T-helper 1 cell treated with Interleukin-12 subunit alpha and Interleukin-12 subunit beta and Interleukin-4 antibody, amounts not matched to agents 30 μg/mL and 1 μg/mL, for 36 hours (primary cell): ENCODE results near the gene SGSM1.

Source experiments
- H3K27ac Mint-ChIP-seq: one replicate; pipeline ENCODE4 v1.8.0; 2021; ENCODE audit warnings: mild to moderate bottlenecking, mixed read lengths
- H3K27me3 Mint-ChIP-seq: one replicate; pipeline ENCODE4 v1.8.0; 2021; ENCODE audit warnings: low read depth, mixed read lengths
- H3K36me3 Mint-ChIP-seq: one replicate; pipeline ENCODE4 v1.8.0; 2021; ENCODE audit warnings: low read depth, mixed read lengths
- H3K4me1 Mint-ChIP-seq: one replicate; pipeline ENCODE4 v1.8.0; 2021; ENCODE audit warnings: low read depth, mixed read lengths
- H3K4me3 Mint-ChIP-seq: one replicate; pipeline ENCODE4 v1.8.0; 2021; ENCODE audit warnings: mild to moderate bottlenecking, moderate library complexity, mixed read lengths
- H3K9me3 Mint-ChIP-seq: one replicate; pipeline ENCODE4 v1.8.0; 2021; ENCODE audit warnings: mixed read lengths

Gene SGSM1

DNA sequence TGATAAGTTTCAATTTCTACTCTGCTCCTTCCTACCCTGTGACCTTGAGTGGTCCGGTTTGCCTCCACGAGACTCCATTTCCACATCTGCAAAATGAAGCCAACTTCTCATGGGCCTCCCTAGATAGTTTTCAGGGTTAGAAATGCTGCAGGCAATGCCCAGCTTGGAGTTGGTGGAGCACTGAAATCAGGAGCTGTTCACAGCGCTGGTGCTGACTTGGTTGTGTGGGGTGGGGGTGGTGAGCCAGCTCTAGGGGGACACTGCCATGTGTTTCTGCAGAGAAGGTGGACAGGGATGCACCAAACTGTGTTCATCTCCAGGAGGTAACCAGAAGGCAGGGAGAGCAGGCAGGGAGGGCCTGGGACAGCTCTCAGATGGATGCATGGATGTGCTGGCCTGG is 37.0 kb downstream of the SGSM1 start:
- Mint-ChIP-seq H3K27ac (no peak overlapping the region), H3K4me1 (peaks cover 8% of the 10 kb centered on the region)

DNA sequence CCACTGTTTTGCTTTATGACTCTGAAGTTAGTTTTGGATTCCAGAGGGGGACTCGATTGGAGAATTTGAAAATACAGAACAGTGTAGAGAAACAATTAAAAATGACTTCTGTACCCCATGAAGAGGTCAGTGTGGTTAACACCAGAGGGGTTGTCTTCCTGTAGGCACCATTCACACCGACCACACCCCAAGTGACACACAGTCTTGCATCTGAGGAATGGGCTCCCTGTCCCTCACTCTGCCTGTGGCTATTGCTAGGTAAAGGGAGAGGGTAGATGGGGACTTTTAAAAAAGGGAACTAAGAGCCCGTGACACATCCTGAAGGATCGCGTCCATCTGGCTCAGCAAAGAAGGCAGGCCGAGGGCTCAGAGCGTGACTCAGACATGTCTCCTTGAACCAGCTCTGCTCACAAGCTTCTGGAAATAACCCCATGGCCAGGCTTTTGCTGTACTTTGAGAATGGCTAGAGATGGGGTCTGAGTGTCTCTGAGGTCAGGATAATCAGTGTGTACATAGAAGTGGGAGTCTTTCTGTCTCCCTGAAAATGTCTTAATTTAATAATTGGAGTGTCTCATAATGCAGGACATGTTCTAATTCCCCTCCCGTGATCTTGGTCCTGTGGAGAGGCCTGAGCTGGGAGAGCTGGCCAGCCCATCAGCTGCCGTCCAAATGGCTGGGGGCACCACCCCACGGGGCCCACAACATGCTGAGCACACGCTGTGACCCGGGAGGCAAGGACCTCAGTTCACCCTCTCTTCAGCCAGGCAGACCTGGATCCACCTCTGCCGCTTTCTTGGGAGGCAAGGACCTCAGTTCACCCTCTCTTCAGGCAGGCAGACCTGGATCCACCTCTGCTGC is 39.3 kb downstream of the SGSM1 start:
- no peaks in the 10 kb centered on the region for H3K9me3 Mint-ChIP-seq
- H3K36me3 Mint-ChIP-seq = no peaks in the 10 kb centered on the region
- H3K27ac Mint-ChIP-seq = no peak overlapping the region
- H3K4me3 Mint-ChIP-seq = no peak overlapping the region
- peaks cover 8% of the 10 kb centered on the region for H3K4me1 Mint-ChIP-seq
- H3K27me3 Mint-ChIP-seq = peaks cover 7% of the 10 kb centered on the region

More for the DNA sequence above, 37.0 kb downstream of the SGSM1 start:
- H3K4me3 Mint-ChIP-seq = no peak overlapping the region
- no peaks in the 10 kb centered on the region for H3K9me3 Mint-ChIP-seq
- peaks cover 7% of the 10 kb centered on the region for H3K27me3 Mint-ChIP-seq
- no peaks in the 10 kb centered on the region for H3K36me3 Mint-ChIP-seq

DNA sequence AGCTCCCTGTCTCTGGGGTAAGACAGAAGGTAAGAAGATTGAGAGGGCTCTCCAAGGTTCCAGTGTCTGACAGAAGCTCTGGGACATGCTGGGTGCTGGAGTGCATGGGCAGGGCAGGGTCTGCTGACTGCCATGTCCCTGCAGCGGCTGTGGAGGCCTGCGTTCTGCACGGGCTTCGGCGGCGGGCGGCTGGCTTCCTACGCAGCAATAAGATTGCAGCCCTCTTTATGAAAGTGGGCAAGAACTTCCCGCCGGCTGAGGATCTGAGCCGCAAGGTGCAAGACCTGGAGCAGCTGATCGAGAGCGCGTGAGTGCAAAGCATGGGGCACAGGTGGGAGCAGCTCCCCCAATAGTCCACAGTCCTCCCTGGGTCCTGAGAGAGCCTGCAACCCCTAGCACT is 41.5 kb downstream of the SGSM1 start:
- Mint-ChIP-seq H3K36me3 (no peaks in the 10 kb centered on the region), H3K9me3 (no peaks in the 10 kb centered on the region), H3K27ac (no peak overlapping the region), H3K4me1 (peaks cover 11% of the 10 kb centered on the region), H3K27me3 (peaks cover 2% of the 10 kb centered on the region), H3K4me3 (no peak overlapping the region)

DNA sequence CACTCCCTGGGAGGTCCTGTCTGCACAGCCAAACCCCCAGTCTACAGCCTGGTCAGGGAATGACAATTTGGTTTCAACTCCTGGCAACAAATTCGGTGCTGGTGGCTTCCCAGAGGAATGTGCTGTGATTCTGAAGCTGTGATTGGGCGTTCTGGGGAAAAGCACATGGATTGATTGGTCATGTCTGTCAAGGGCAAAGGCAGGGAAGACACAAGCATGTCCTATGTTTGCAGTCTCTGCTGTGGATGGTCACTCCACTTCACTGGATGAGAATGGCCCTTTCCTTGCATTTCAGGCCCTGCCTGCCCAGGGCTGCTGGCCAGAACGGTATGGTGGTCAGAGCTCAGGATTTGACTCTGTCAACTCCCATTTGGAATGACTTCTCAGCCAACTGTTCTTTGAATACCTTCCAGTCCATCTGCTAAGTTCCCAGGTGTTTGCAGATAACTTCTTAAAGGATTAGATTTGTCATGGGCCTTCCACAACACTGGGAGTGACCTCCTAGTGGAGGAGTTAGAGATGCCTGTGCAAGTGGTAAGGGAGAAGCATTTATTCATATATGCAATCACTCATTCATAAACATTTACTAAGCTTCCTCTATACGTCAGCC is 42.7 kb downstream of the SGSM1 start:
- Mint-ChIP-seq H3K9me3 (no peaks in the 10 kb centered on the region), H3K27me3 (peaks cover 2% of the 10 kb centered on the region), H3K4me1 (peaks cover 11% of the 10 kb centered on the region), H3K27ac (no peak overlapping the region), H3K36me3 (no peaks in the 10 kb centered on the region), H3K4me3 (no peak overlapping the region)

DNA sequence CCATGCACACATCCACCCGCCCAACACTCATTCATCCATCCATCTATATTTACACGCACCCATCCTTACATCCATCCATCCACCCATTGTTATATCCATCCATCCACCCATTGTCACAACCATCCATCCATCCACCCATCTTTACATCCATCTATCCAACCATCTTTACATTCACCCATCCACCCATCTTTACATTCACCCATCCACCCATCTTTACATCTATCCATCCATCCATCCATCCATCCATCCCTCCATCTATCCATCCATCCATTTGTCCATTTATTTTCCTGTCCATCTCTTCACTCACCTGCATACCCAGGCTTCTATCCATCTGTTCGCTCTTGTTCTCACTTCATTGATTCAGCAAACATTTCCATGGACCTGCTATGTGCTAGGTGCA is 49.8 kb downstream of the SGSM1 start:
- no peaks in the 10 kb centered on the region for H3K4me1 Mint-ChIP-seq
- no peaks in the 10 kb centered on the region for H3K27me3 Mint-ChIP-seq
- no peaks in the 10 kb centered on the region for H3K9me3 Mint-ChIP-seq
- H3K36me3 Mint-ChIP-seq = no peaks in the 10 kb centered on the region
- H3K4me3 Mint-ChIP-seq = no peak overlapping the region
- H3K27ac Mint-ChIP-seq = no peak overlapping the region

DNA sequence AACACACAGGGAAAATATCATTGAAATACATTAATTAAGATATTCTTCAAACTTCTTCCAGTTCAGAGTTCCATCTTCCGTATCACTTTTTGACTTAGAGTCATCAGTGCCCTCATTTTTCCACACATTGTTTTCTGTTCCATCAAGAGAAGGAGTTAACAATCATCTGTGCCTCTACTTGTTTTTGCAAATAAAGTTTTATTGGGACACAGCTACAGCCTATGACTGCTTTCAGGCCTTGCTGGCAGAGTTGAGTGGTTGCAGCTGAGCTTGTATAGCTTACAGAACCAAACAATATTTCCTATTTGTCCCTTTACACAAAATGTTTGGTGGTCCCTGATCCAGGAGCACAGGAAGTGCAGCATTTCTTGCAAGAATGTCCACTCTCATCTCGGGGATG is 51.6 kb downstream of the SGSM1 start:
- H3K4me1 Mint-ChIP-seq = no peaks in the 10 kb centered on the region
- H3K4me3 Mint-ChIP-seq = no peak overlapping the region
- H3K27me3 Mint-ChIP-seq = no peaks in the 10 kb centered on the region
- H3K36me3 Mint-ChIP-seq = no peaks in the 10 kb centered on the region
- no peaks in the 10 kb centered on the region for H3K9me3 Mint-ChIP-seq
- no peak overlapping the region for H3K27ac Mint-ChIP-seq

DNA sequence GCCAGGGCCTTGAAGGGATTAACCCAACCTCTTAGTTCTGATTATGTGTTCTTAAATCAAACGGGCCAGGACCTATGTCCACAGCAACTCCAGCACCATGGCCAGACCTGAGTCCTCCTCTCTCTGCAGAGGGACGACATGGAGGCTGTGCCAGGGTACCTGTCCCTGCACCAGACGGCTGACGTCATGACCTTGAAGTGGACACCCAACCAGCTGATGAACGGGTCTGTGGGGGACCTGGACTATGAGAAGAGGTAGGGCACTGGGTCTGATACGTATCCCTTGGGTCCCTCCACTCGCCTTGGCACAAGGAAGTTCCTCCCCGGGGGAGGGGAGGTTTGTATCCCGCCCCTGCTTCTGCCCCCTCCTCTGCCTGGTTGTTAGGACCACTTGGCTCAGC is 53.6 kb downstream of the SGSM1 start:
- H3K4me1 Mint-ChIP-seq = no peaks in the 10 kb centered on the region
- no peaks in the 10 kb centered on the region for H3K9me3 Mint-ChIP-seq
- H3K36me3 Mint-ChIP-seq = no peaks in the 10 kb centered on the region
- H3K27me3 Mint-ChIP-seq = no peaks in the 10 kb centered on the region
- no peak overlapping the region for H3K27ac Mint-ChIP-seq
- H3K4me3 Mint-ChIP-seq = no peak overlapping the region

DNA sequence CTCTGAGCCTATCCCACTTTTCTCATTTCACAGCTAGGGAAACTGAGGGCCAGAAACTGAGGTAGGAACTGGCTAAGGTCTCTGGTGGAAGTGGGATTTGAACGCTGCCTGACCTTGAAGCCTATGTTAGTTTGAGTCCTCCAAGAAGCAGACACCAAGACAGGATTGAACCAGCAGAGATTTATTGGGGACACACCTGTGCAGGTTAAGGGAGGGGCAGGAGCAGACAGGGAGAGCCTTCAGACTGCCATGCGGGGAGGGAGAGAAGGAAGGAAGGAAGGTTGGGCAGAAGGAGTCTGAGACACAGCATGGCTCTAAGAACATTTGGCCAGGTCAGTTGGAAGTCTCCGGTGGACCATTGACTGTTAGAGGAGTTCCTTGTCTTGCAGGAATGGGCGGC is 59.5 kb downstream of the SGSM1 start:
- H3K9me3 Mint-ChIP-seq = no peaks in the 10 kb centered on the region
- no peak overlapping the region for H3K4me3 Mint-ChIP-seq
- H3K36me3 Mint-ChIP-seq = no peaks in the 10 kb centered on the region
- H3K27ac Mint-ChIP-seq = no peak overlapping the region
- H3K4me1 Mint-ChIP-seq = no peaks in the 10 kb centered on the region
- no peaks in the 10 kb centered on the region for H3K27me3 Mint-ChIP-seq

DNA sequence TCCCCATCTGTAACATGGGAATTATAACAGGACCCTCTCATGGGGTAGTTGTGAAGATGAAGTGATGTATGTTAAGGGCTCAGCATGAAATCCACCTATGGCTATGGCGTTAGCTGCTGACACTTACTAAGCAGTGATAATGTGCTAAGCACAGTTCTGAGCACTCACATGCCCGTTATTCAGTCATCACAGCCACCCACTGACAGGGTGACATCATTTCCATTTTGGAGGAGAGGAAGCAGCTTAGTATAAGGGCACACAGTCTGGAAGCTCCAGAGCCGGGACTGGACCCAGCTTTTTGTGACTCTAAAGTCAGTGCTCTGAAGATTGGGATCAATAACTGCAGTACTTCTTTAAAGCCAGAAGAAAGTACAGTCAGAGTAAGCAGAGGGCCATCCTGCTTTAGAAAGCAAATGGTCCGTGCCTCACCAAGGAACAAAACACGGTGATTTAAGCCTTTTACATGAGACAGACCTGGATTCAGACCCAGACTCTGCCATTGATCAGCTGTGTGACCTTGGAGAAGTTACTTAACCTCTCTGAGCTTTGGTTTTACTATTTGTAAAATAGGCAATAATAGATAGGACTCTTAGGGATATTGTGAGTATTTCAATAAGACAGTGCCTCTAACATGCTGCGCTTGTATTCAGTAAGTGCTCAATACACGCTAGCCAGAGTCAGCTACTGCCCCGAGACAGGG is 61.5 kb downstream of the SGSM1 start:
- Mint-ChIP-seq H3K4me3 (no peak overlapping the region), H3K27ac (no peak overlapping the region)

DNA sequence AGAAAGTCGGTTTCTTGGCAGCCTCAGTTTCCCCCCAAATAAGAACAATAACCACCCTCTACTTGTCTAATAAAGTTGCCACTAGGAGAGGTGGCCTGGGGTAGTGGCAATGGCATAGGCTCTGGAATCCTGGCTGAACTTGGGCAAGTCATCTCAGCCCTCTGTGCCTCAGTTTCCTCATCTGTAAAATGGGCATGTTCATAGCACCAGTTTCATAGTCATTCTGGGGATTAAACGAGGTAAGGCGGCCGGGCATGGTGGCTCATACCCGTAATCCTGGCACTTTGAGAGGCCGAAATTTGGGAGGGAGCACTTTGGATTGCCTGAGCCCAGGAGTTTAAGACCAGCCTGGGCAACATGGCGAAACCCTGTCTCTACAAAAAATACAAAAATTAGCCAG is 63.0 kb downstream of the SGSM1 start:
- Mint-ChIP-seq H3K36me3 (no peaks in the 10 kb centered on the region), H3K9me3 (no peaks in the 10 kb centered on the region), H3K4me3 (no peak overlapping the region)

More for the DNA sequence above, 61.5 kb downstream of the SGSM1 start:
- no peaks in the 10 kb centered on the region for H3K4me1 Mint-ChIP-seq
- H3K36me3 Mint-ChIP-seq = no peaks in the 10 kb centered on the region
- H3K9me3 Mint-ChIP-seq = no peaks in the 10 kb centered on the region
- no peaks in the 10 kb centered on the region for H3K27me3 Mint-ChIP-seq

DNA sequence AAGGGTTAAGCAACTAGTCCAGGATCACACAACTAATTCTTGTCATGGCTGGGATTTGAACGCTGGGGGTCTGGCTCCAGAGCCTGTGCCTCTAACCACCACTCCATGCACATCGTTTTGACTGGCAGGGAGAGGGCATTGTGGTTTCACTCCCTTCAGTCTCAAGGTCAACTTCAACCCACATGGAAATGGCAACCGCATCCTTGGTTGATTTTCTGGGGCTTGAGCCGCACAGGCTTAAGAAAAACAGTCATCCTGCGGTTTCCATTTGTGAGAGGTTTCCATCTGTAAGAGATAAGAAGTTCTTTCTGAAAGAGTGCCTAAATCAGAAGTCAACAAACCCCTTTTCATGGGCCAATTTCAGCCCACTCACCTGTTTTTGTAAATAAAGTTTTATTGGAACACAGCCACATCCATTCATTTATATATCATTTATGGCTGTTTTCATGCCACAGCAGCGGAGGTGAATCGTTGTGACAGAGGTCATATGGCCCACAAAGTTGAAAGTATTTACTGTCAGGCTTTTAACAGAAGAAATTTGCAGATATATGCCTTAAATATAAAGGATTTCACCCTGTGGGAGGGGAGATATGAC is 65.7 kb downstream of the SGSM1 start:
- Mint-ChIP-seq H3K9me3 (no peaks in the 10 kb centered on the region), H3K4me3 (no peak overlapping the region), H3K27ac (no peak overlapping the region)

More for the DNA sequence above, 63.0 kb downstream of the SGSM1 start:
- Mint-ChIP-seq H3K27me3 (no peaks in the 10 kb centered on the region), H3K4me1 (no peaks in the 10 kb centered on the region), H3K27ac (no peak overlapping the region)

DNA sequence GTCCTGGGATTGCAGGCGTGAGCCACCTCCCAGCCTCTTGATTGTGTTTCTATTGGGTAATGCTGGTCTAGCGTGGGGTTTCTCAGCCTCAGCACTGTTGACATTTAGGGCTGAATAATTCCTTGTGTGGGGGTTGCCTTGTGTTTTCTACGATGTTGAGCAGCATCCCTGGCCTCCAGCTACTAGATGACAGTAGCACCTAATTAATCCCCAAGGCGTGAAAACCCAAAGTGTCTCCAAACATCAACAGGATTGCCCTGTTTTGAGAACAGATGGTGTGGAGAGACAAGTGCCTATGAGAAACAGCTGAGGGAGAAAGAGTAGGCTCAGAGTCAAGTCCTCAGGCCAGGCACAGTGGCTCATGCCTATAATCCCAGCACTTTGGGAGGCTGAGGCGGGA is 67.2 kb downstream of the SGSM1 start:
- no peaks in the 10 kb centered on the region for H3K27me3 Mint-ChIP-seq
- no peaks in the 10 kb centered on the region for H3K9me3 Mint-ChIP-seq
- no peak overlapping the region for H3K27ac Mint-ChIP-seq
- no peaks in the 10 kb centered on the region for H3K36me3 Mint-ChIP-seq
- H3K4me1 Mint-ChIP-seq = no peaks in the 10 kb centered on the region
- no peak overlapping the region for H3K4me3 Mint-ChIP-seq

More for the DNA sequence above, 65.7 kb downstream of the SGSM1 start:
- Mint-ChIP-seq H3K27me3 (no peaks in the 10 kb centered on the region), H3K36me3 (no peaks in the 10 kb centered on the region), H3K4me1 (no peaks in the 10 kb centered on the region)

DNA sequence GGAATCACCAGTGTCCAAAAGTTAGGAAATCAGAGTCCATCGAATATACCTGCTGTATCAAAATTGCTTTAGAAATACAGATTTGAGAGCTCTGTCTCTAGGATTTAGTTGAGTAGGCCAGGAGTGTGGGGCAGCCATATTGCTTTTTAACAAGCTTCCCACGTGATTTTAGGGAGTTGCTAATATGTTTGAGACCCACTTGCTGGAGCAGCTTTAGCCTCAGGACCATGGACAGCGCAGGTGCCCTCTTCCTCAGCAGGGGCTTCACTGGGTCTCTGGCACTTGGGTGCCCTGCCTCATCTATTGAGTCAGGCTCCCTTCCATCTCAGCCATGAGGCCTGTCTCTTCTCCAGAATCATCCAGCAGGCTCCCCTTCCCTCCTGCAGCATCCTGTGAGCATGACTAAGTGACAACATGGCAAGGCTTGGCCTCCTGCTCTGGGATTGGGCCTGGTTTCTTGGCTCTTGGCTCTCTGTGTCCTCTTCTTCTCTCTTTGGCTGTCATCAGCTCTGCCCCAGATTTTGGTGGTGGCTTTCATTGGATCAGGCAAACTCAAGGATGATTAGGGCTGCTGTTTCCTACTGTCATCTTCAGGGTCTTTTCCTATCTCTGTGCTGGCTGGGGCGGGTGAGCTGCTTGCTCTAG is 70.0 kb downstream of the SGSM1 start:
- Mint-ChIP-seq H3K4me3 (no peak overlapping the region), H3K4me1 (no peaks in the 10 kb centered on the region), H3K27ac (no peak overlapping the region), H3K36me3 (no peaks in the 10 kb centered on the region), H3K9me3 (no peaks in the 10 kb centered on the region), H3K27me3 (no peaks in the 10 kb centered on the region)

DNA sequence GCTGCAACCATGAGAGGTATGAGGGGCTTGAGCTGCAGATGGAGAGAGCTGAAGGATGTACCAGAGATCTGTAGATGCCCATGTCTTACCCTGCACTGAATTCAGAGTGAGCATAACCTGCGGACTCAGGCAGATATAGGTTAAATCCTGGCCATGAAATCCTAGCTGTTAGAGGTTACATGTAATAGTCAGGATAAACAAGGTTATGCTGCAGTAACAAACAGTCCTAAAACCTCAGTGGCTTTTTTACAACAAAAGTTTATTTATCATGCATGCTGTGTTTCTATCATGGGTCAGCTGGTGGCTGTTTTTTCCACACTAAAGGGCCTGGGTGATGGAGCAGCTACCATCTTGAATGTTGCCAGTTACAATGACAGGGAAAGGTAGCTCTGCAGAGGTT is 70.7 kb downstream of the SGSM1 start:
- no peak overlapping the region for H3K27ac Mint-ChIP-seq
- H3K36me3 Mint-ChIP-seq = no peaks in the 10 kb centered on the region
- no peaks in the 10 kb centered on the region for H3K27me3 Mint-ChIP-seq
- no peaks in the 10 kb centered on the region for H3K9me3 Mint-ChIP-seq
- no peak overlapping the region for H3K4me3 Mint-ChIP-seq
- H3K4me1 Mint-ChIP-seq = no peaks in the 10 kb centered on the region
